MM.1S (cell line): Measurements from ENCODE around the gene TMEM72.

Experiments used
- DNase-seq: peaks from one replicate; pipeline ENCODE4 v3.0.0-alpha.2; 2015
- H2AFZ ChIP-seq: fragments of 300-600 bp; sonication (generic); 2 replicates; pipeline ENCODE4 v1.6.0; 2016; ENCODE audit warnings: antibody characterized with exemption, low read length
- H3F3A ChIP-seq: fragments of 300-600 bp; sonication (generic); 2 replicates; pipeline ENCODE4 v1.6.1; 2016; ENCODE audit warnings: mild to moderate bottlenecking, antibody characterized with exemption, low read length, moderate library complexity, mixed read lengths; ENCODE audit not compliant: insufficient read depth
- H3K27ac ChIP-seq: fragments of 300-600 bp; sonication (generic); 2 replicates; pipeline ENCODE4 v1.5.1; 2016; ENCODE audit warnings: mild to moderate bottlenecking, low read length
- H3K27me3 ChIP-seq: fragments of 300-600 bp; sonication (generic); replicated peaks from 2 replicates; pipeline ENCODE4 v1.6.0; 2016; ENCODE audit warnings: low read length; ENCODE audit not compliant: insufficient read depth
- H3K36me3 ChIP-seq: fragments of 300-600 bp; sonication (generic); replicated peaks from 2 replicates; pipeline ENCODE4 v1.6.1; 2016; ENCODE audit warnings: mild to moderate bottlenecking, low read length, mixed read lengths; ENCODE audit not compliant: insufficient read depth
- H3K4me1 ChIP-seq: fragments of 300-600 bp; sonication (generic); 2 replicates; pipeline ENCODE4 v1.6.1; 2016; ENCODE audit warnings: low read length, mixed read lengths
- H3K4me2 ChIP-seq: fragments of 300-600 bp; sonication (generic); 2 replicates; pipeline ENCODE4 v1.6.0; 2016; ENCODE audit warnings: low read depth, low read length
- H3K4me3 ChIP-seq: fragments of 300-600 bp; sonication (generic); 2 replicates; pipeline ENCODE4 v1.5.1; 2016; ENCODE audit warnings: low read length, mixed read lengths
- H3K79me2 ChIP-seq: fragments of 300-600 bp; sonication (generic); 2 replicates; pipeline ENCODE4 v1.6.1; 2016; ENCODE audit warnings: mixed run types, low read length, mixed read lengths
- H3K9ac ChIP-seq: fragments of 300-600 bp; sonication (generic); 2 replicates; pipeline ENCODE4 v1.6.1; 2016; ENCODE audit warnings: low read length, mixed read lengths
- H3K9me2 ChIP-seq: fragments of 300-600 bp; sonication (generic); replicated peaks from 2 replicates; pipeline ENCODE4 v1.6.1; 2016; ENCODE audit warnings: mild to moderate bottlenecking, low read length, mixed read lengths; ENCODE audit not compliant: insufficient read depth
- H3K9me3 ChIP-seq: fragments of 300-600 bp; sonication (generic); replicated peaks from 2 replicates; pipeline ENCODE4 v1.6.1; 2016; ENCODE audit warnings: mild to moderate bottlenecking, low read length, mixed read lengths; ENCODE audit not compliant: insufficient read depth
- H4K20me1 ChIP-seq: fragments of 300-600 bp; sonication (generic); 2 replicates; pipeline ENCODE4 v1.6.1; 2016; ENCODE audit warnings: mild to moderate bottlenecking, low read length, moderate library complexity, mixed read lengths; ENCODE audit not compliant: insufficient read depth
- CTCF ChIP-seq: fragments of 300-600 bp; sonication (generic); IDR thresholded peaks from 2 replicates; pipeline ENCODE4 v1.5.1; 2016; ENCODE audit warnings: antibody characterized with exemption, low read length, mixed read lengths
- EZH2 ChIP-seq: fragments of 300-600 bp; sonication (generic); optimal IDR thresholded peaks from 2 replicates; pipeline ENCODE3; 2017; ENCODE audit warnings: low read depth, mild to moderate bottlenecking, antibody characterized with exemption, low read length, mixed read lengths
- EZH2phosphoT487 ChIP-seq: fragments of 300-600 bp; sonication (generic); IDR thresholded peaks from 2 replicates; pipeline ENCODE4 v1.6.1; 2018; ENCODE audit warnings: antibody characterized with exemption, low read length

TMEM72 gene

GRCh38 chr10:44934416-44935200 is 23.5 kb downstream of the TMEM72 start:
- H3K4me1 ChIP-seq = peaks cover 24% of the 10 kb centered on the region
- no peaks in the 10 kb centered on the region for H3K9me3 ChIP-seq
- H3K36me3 ChIP-seq = no peaks in the 10 kb centered on the region
- TF ChIP-seq CTCF (no peak), EZH2 (no peak), EZH2phosphoT487 (no peak)
- H2AFZ ChIP-seq = no peak overlapping the region
- no peaks in the 10 kb centered on the region for H4K20me1 ChIP-seq
- H3K9ac ChIP-seq = no peak overlapping the region
- H3F3A ChIP-seq = no peaks in the 10 kb centered on the region
- H3K27me3 ChIP-seq = no peaks in the 10 kb centered on the region
- no peaks in the 10 kb centered on the region for H3K9me2 ChIP-seq
- DNase-seq = no peak
- no peaks in the 10 kb centered on the region for H3K79me2 ChIP-seq
- no peak overlapping the region for H3K4me2 ChIP-seq
- H3K27ac ChIP-seq = no peak overlapping the region
- H3K4me3 ChIP-seq = no peak overlapping the region

DNA sequence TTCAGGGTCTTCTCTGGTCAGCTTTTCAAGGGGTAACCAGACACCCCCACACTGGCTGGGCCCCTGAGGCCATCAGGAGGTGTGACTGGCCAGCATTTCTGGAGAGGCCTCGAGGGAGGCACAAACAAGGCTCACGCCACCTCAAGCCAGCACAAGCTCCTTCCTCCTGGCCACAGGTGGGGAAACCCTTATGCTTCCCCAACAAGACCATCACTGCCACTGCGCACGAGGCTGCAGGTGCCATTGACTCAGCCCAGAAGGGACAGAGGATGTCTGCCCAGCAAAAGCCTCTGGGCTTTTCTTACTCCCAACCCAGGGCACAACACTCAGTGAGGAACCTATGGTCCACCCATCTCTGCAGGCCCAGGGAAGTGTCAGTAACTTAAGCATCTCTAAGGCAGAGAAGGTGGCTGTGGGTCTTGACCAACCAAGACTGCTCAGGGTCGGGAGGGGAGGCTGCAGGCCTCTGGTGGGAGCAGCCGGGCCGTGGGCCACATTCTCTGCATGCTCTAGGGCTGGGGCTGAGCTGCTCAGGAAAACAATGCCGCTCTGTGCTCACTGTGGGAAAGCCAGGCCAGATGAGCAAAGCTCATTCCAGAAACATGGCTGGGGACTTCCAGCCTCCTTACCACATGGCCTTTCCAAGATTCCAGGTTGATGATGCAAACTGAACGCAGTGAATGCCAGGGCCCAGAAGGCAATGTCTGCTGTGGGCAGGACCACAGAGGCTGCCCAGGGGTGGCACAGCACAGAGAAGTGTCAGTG is 24.2 kb downstream of the TMEM72 start:
- H3K36me3 ChIP-seq = no peaks in the 10 kb centered on the region
- no peak overlapping the region for H3K4me3 ChIP-seq
- no peaks in the 10 kb centered on the region for H3K9me2 ChIP-seq
- TF ChIP-seq CTCF (no peak), EZH2phosphoT487 (no peak), EZH2 (no peak)
- H3K79me2 ChIP-seq = no peaks in the 10 kb centered on the region
- H3K27me3 ChIP-seq = no peaks in the 10 kb centered on the region
- no peak overlapping the region for H3K4me2 ChIP-seq
- H3K4me1 ChIP-seq = peaks cover 24% of the 10 kb centered on the region
- no peaks in the 10 kb centered on the region for H3F3A ChIP-seq
- H3K9ac ChIP-seq = no peak overlapping the region
- no peak overlapping the region for H2AFZ ChIP-seq
- H3K27ac ChIP-seq = no peak overlapping the region
- DNase-seq = no peak
- H3K9me3 ChIP-seq = no peaks in the 10 kb centered on the region
- H4K20me1 ChIP-seq = no peaks in the 10 kb centered on the region

DNA sequence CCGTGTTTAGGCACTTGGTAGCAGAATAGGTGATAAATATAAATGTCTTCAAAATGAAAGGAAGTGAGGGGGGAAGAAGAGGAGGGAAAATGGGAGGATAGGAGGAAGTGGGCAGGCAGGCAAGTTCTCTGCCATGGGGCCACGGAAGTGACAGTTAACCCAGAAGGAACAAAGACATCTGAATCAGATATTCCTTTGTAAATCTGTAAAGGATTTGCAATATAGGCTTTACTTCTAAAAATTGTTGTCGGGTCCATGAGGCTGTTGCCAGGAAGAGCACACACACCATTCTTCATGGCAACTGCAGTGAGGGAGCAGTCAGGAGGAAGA is 24.8 kb downstream of the TMEM72 start:
- H4K20me1 ChIP-seq = no peaks in the 10 kb centered on the region
- DNase-seq = no peak
- no peak for TF ChIP-seq CTCF
- TF ChIP-seq EZH2phosphoT487 = no peak
- no peak for TF ChIP-seq EZH2
- no peaks in the 10 kb centered on the region for H3K9me3 ChIP-seq
- no peaks in the 10 kb centered on the region for H3K9me2 ChIP-seq
- no peaks in the 10 kb centered on the region for H3F3A ChIP-seq
- no peak overlapping the region for H3K4me3 ChIP-seq
- H3K4me2 ChIP-seq = no peak overlapping the region
- H3K79me2 ChIP-seq = no peaks in the 10 kb centered on the region
- H2AFZ ChIP-seq = no peak overlapping the region
- H3K36me3 ChIP-seq = no peaks in the 10 kb centered on the region
- H3K4me1 ChIP-seq = peaks cover 19% of the 10 kb centered on the region
- H3K9ac ChIP-seq = no peak overlapping the region
- no peak overlapping the region for H3K27ac ChIP-seq
- no peaks in the 10 kb centered on the region for H3K27me3 ChIP-seq
